Stimulated activated CD4-positive, alpha-beta T cell treated with anti-CD3 and anti-CD28 coated beads, Interleukin-1b, Interleukin-23, amount 100 ng/mL, for 24 hours (primary cell): ENCODE measurements around the gene FGF8.

Source experiments
- DNase-seq, 4 experiments: peaks; one replicate each; pipeline ENCODE4 v3.0.0-alpha.2; 2020; ENCODE audit warnings: low read depth in 4 of 4, low spot score in 1 of 4

FGF8 gene

DNA sequence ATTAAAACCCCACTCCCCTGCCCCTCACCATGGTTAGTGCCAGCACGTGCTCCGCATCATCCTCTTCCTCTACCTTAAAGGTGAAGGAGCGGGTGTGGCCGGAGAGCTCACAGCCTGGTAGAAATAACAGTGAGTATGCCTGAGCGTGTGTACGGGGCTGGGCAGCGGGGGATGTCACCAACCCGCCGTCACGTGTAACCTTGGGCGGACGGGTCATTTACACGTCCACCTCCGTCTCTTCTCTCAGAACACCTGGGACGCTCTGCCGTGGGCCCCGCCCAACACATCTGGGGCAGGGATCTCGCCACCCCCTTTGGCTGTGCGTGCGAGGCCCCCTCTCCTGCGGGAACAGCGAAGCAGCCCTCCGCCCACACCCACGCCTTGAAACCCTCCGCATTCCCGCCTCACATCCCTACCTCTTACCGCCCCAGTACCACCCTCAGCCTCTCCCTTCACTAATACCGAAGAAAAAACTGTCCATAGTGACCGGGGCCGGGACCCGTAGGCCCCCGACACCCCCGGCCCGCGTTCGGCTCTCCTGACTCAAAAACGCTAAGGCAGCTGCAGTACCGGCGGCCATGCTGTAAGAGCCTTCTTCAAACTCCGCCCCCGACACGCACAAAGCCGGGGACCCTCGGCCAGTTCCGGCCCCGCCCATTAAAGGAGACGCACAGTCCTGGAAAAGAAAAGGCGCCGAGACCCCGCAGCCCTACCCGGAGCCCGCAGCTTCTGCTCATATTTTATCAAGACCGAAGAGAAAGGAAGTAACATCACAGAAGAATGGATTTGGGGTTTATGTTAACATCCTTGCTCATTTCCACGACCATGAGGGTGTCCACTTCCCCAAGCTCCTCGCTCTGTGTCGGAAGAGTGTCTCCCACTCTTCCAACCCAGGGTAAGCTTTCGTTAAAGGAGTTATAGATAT lies 7.2 kb upstream of the FGF8 start, which contains the start of gene NPM3:
Gene NPM3 (minus strand): TSS at position 636 of the 925 bp plus-strand sequence. CDS start 56 bp downstream, at position 580.
- peak; percentile 79 to 86 (median 83) for DNase-seq

DNA sequence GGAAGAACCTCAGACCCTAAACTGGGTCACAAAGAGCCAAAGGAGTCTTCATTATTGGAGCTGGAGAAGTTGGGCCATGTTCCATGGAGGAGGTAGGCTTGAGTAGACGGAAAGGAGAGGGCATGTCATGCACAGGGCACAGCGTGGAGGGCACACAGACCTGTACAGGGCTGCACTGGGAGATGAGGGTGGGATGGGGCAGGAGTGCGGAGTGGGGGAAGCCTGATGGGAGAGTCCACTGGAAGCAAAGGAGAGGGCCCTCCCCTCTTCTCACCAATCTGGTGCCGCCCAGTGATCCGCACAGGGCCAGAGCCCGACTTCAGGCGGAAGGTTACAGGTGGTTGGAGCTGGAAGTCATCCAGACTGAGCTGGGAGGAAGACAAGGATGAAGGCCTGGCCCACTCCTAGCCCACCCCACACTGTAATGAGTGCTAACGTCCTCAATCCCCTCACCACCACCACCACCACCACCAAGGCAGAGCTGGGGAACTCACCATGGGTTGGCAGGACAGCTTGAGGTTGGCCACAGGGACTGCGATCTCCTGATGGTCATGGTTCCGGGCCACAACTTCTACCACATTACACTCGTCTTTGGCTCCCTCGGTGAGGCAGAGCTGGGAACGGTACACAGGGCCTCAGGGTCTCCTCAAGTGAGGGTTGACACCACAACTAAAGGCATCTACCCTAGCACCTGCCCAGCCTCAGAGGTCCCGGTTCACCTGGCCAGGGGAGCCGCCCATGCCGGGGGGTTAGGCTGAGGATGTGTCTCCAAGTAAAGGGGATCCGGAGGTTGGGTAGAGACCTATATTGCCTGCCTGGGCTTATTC lies 6.3 kb upstream of the FGF8 start:
- no peak for DNase-seq

DNA sequence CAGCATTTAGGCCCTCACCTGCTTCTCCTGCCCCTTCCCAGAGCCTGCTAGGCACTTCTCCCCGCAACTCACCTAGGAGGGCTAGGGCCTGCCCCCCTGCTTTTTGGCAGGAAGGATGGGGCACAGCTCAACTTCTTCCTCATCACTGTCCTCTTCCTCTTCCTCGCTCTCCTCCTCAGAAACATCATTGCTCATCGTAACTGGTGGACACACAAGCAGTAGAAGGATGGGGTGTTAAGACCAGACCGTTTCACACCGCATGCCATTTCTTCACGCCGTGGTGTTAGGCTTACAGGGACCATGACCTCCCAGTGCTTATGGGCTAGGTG lies 5.7 kb upstream of the FGF8 start:
- no peak for DNase-seq

GRCh38 chr10:101780818-101781654 lies 5.1 kb upstream of the FGF8 start:
- DNase-seq = peak in 3 of 4 experiments; percentile 54 to 66 (median 63)

- no peak for DNase-seq
Measured at GRCh38 chr10:101780187-101780817, 4.4 kb upstream of the FGF8 start.

DNA sequence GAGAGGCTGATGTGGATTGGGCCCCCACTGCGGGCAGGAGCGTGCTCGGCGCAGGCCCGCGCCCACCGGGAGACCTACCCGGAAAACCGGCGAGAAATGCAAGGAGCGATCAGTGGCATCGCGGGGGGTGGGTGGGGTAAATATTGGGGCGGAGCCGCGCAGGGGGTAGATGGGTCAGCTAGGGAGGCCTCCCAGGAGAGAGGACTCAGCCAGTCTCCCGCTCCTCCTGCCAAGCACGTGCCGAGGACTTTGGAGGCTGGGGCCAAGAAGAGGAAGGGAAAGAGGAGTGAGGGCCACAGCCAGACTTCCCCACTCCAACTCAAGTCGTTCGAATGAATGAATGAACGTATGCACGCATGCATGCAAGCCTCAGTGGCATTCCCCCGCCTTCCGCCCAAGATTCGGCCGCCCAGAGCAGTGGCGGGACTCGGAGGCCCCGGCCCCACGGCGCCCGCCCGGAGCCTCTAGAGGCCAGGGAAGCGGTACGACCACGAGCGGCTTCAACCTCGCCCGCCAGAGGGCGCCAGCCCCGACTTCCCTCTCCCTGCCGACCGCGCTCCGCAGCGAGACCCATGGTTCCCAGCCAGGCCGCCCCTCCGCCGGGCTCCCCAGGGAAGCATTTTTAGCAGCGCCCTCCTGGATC lies 3.8 kb upstream of the FGF8 start:
- DNase-seq = peak; percentile 74 to 81 (median 78)

DNA sequence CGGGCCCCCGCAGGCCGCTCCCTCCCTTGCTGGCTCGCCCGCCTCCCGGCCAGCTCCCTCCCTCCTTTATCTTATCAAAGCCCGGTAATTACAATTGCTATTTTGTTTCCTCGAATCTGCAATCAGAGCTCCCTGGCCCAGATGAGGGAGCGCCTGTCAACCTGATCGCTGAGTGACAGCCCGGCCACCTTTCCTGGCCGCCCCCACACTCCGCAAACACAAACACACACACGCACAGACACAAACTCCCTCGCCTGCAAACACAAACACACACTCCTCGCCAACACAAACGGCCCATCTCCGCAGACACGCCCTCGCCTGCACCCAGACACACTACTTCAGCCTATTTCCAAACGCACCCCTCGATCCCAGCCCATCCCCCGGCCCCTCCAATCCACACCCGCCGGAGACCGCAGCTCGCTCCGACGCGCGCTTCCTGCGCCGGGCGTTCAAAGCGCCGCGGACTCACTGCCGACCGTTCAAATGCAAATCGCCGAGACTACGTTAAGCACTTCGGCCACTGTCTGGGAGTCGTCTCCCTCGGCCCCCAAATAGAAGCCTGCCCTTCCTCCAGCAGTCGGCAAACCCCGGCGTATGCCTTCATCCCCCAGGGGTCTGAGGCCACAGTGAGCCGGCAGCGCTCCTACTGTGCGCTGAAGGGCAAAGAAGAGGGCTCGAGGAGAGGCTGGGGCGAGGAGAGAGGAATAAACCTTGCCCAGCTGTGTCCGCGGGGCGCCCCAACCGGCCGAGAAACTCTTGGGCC lies 3.0 kb upstream of the FGF8 start:
- DNase-seq = no peak

- no peak for DNase-seq
Measured at GRCh38 chr10:101778151-101778780, 2.4 kb upstream of the FGF8 start.

- DNase-seq = no peak
Measured at GRCh38 chr10:101777619-101778145, 1.8 kb upstream of the FGF8 start.

DNA sequence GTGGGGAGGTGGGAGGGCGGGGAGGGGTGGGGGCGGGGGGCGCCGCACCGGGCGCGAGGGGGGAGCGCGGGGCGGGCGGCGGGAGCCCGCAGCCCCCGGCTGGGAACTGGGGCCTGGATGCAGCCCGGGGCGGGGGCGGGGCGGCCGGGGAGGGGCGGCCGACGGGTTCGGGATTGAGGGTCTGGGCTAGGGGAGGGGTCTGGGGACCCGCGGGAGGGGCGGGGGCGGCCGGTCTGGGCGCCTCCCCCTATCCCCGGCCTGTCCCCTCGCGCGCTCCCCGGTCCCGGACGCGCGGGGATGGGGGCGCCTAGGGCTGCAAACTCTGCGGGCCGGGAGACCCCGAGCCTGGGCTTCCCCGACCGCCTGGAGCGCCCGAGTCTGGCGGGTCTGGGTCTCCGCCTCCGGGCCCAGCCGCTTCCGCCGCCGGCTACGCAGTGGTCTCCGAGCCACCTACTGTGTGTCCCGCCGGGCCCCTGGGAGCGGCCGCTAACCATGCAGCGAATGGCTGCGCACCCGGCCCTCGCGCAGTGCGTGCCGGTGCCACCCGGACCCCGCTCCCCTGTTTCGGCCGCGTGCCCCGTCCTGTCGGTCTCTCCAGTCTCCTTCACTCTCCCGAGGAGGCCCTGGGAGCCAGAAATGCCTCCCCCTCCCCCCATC lies 375 bp upstream of the FGF8 start:
- no peak for DNase-seq

GRCh38 chr10:101774589-101775272 lies 1.2 kb downstream of the FGF8 start:
- no peak for DNase-seq

DNA sequence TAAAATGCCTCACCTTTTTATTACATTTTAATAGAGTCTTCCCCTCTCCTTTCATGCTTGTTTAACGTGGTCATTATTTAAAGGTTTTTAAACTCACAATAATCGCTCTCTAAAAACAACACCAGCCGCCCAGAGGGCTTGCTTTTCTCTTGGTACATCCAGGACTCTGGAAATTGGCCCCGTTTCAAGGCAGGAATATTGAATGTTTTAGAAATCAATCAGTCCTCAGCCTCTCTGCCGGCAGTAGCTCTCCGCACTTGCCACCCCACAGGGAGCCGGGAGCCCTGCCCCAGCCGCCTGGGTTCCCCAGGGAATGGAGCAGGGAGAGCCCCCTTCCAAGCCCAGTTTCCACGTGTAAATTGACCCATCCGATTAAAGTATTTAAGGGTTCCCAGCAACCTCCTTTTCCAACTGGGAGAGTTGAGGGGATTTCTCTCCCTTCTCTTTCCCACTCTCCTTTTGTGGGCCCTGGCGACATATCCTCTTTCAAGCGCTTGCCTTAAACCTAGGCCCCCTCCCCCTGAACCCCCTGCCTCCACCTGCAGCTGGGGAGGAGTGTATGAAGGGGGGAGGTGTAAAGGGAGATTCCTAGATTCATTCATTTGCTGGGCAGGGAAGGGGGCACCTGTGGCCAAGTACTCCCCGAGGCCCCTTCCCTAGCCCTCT lies 1.9 kb downstream of the FGF8 start:
- DNase-seq = no peak

- DNase-seq = no peak
Measured at GRCh38 chr10:101772895-101773761, 2.8 kb downstream of the FGF8 start.

DNA sequence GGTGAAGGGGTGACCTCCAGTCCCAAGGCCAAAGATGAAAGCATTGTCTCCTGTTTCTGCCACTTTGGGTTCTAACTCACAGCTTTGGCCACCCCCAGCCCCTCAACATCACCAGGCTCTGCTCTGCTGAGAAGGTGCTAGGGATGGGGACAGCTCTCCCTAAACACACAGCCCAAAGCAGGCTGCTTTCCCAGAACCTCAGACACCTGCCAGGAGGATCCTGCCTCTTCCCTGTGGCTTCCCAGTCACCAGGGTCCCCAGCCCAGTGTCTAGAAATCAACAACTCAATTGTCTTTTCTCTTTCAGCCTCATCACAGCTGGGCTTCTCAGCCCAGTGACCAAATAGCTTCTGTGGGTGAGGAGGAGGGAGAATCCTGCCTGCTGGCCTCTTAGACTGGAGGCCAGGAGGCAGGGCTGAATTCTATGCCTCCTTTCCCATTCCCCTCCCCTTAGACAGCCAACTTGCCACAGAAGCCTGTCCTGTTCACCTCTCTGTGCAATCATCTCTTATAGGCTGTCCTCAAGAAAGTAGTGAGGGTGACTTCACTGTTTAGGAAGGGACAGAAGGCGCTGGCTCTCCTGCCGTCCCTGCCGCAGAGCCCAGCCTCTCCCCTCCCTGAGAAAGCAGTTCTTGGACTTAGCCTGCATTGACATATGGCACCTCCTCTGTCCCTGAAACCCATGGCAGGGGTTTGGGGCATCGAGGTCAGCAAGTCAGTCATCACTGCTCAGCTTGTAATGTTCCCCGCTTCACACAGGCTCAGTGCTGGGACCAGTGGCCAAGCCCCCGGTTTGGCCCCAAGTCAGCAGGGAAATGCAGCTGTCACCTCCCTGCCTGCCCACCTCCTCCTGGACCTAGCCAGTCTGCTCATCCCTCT lies 3.7 kb downstream of the FGF8 start:
- DNase-seq = no peak

DNA sequence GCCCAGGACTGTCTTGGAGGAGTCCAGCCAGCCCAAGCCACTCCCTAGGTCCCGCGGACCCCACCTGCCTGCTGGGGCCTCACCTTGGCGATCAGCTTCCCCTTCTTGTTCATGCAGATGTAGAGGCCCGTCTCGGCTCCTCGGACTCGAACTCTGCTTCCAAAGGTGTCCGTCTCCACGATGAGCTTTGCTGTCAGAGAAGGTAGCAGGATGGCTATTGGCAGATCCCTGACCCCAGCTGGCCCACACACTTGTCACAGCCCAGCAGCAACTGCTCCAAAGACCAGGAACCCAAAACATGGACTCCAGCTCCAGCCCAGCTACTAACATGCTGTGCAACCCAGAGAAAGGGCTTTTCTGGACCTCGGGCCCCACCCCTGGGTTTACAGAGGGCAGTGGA lies 4.5 kb downstream of the FGF8 start:
- DNase-seq = no peak
